IMR-90 (cell line): ENCODE measurements around the gene ZNF524. TPM values are rescaled to one million over a fixed set of nuclear protein-coding genes. Genes with fewer than 3 reads are reported as not detected.

Experiments used
- ATAC-seq: fragments of 200-7000 bp; cut with Tn5 transposase; 2 replicates; pipeline ENCODE4 v1.9.1; 2020; ENCODE audit warnings: low read depth, mild to moderate bottlenecking, moderate library complexity
- BruUV-seq: library from RNA; stranded (reverse); fragments of 400-500 nt; replicated peaks from 2 replicates; lab custom pipeline; 2021; lab: Mats Ljungman, UMichigan
- CTCF ChIA-PET: fragments of 300-600 bp; formaldehyde crosslinking; extraction: SDS; loops from one replicate; lab custom pipeline; 2021; ENCODE audit warnings: antibody characterized with exemption; lab: Yijun Ruan, JAX
- POLR2A ChIA-PET: fragments of 300-600 bp; sonication (Branson Sonifier 250); formaldehyde crosslinking; loops from one replicate; lab custom pipeline; 2022; ENCODE audit warnings: antibody characterized with exemption; ENCODE audit not compliant: unreplicated experiment; lab: Charles Lee
- DNase-seq: peaks from one replicate; pipeline ENCODE4 v3.0.0; 2013
- H2AFZ ChIP-seq: replicated peaks from 2 replicates; pipeline ENCODE3; 2013; ENCODE audit warnings: low read length, mild to moderate bottlenecking; ENCODE audit not compliant: poor library complexity
- H2AK5ac ChIP-seq: 2 replicates; pipeline ENCODE4 v1.6.1; 2013; ENCODE audit warnings: low read depth, low read length, inconsistent platforms
- H2AK9ac ChIP-seq: replicated peaks from 2 replicates; pipeline ENCODE3; 2013; ENCODE audit warnings: mild to moderate bottlenecking, low read depth, low read length, moderate library complexity; ENCODE audit not compliant: poor library complexity
- H2BK120ac ChIP-seq: 2 replicates; pipeline ENCODE4 v1.6.1; 2013; ENCODE audit warnings: low read depth, low read length, inconsistent platforms
- H2BK15ac ChIP-seq: 3 replicates; pipeline ENCODE4 v1.6.1; 2013; ENCODE audit warnings: low read depth, low read length, inconsistent platforms
- H2BK20ac ChIP-seq: 2 replicates; pipeline ENCODE4 v1.6.1; 2013; ENCODE audit warnings: low read depth, mild to moderate bottlenecking, inconsistent platforms, low read length, moderate library complexity
- H2BK5ac ChIP-seq: 2 replicates; pipeline ENCODE4 v1.6.1; 2013; ENCODE audit warnings: mild to moderate bottlenecking, low read depth, low read length, inconsistent platforms; ENCODE audit not compliant: poor library complexity, severe bottlenecking
- H3K14ac ChIP-seq: replicated peaks from 2 replicates; pipeline ENCODE4 v1.6.1; 2013; ENCODE audit warnings: low read depth, low read length, inconsistent platforms
- H3K18ac ChIP-seq: 2 replicates; pipeline ENCODE4 v1.6.1; 2013; ENCODE audit warnings: low read depth, low read length, control low read depth
- H3K23ac ChIP-seq: 2 replicates; pipeline ENCODE4 v1.6.1; 2013; ENCODE audit warnings: low read depth, low read length, inconsistent platforms
- H3K27ac ChIP-seq: 2 replicates; pipeline ENCODE4 v1.5.1; 2013; ENCODE audit warnings: mild to moderate bottlenecking, control low read depth, low read length; ENCODE audit not compliant: insufficient read depth
- H3K27me3 ChIP-seq: 2 replicates; pipeline ENCODE4 v1.6.1; 2013; ENCODE audit warnings: low read length; ENCODE audit not compliant: control insufficient read depth, insufficient read depth
- H3K36me3 ChIP-seq: 2 replicates; pipeline ENCODE4 v1.6.1; 2013; ENCODE audit warnings: low read length, mixed read lengths; ENCODE audit not compliant: control insufficient read depth, insufficient read depth
- H3K4ac ChIP-seq: 2 replicates; pipeline ENCODE4 v1.6.1; 2013; ENCODE audit warnings: low read depth, low read length, inconsistent platforms
- H3K4me1 ChIP-seq: 2 replicates; pipeline ENCODE4 v1.6.1; 2013; ENCODE audit warnings: low read length, mixed read lengths; ENCODE audit not compliant: control insufficient read depth, insufficient read depth
- H3K4me2 ChIP-seq: 2 replicates; pipeline ENCODE4 v1.6.1; 2013; ENCODE audit warnings: low read depth, mild to moderate bottlenecking, control low read depth, low read length, moderate library complexity
- H3K4me3 ChIP-seq: 2 replicates; pipeline ENCODE4 v1.5.1; 2013; ENCODE audit warnings: low read depth, mild to moderate bottlenecking, control low read depth, low read length, moderate library complexity; ENCODE audit not compliant: insufficient read depth
- H3K56ac ChIP-seq: 2 replicates; pipeline ENCODE4 v1.6.1; 2013; ENCODE audit warnings: low read length, inconsistent platforms; ENCODE audit not compliant: insufficient read depth; ENCODE audit errors: extremely low read depth
- H3K79me1 ChIP-seq, 2 experiments: 2 replicates each; pipeline ENCODE4 v1.6.1; 2013; ENCODE audit warnings: low read length in 2 of 2, inconsistent platforms in 1 of 2, low read depth in 1 of 2
- H3K9ac ChIP-seq: 2 replicates; pipeline ENCODE4 v1.6.1; 2013; ENCODE audit warnings: low read depth, low read length, control low read depth
- H3K9me1 ChIP-seq: 2 replicates; pipeline ENCODE4 v1.6.1; 2013; ENCODE audit warnings: low read length, inconsistent platforms; ENCODE audit not compliant: insufficient read depth
- H3K9me3 ChIP-seq: 2 replicates; pipeline ENCODE4 v1.6.1; 2013; ENCODE audit warnings: low read length; ENCODE audit not compliant: control insufficient read depth, insufficient read depth
- H4K20me1 ChIP-seq: 2 replicates; pipeline ENCODE4 v1.6.1; 2013; ENCODE audit warnings: low read length, inconsistent platforms; ENCODE audit not compliant: insufficient read depth
- H4K5ac ChIP-seq: 2 replicates; pipeline ENCODE4 v1.6.1; 2013; ENCODE audit warnings: mild to moderate bottlenecking, low read depth, low read length, control low read depth
- H4K8ac ChIP-seq, 2 experiments: 2 replicates each; pipeline ENCODE4 v1.6.1; 2013; ENCODE audit warnings: low read depth in 2 of 2, low read length in 2 of 2, control low read depth in 1 of 2, inconsistent platforms in 1 of 2
- H4K91ac ChIP-seq: 2 replicates; pipeline ENCODE4 v1.6.1; 2013; ENCODE audit warnings: low read depth, low read length, inconsistent platforms; ENCODE audit not compliant: insufficient read depth
- BHLHE40 ChIP-seq: fragments of 150-350 bp; IDR thresholded peaks from 2 replicates; pipeline ENCODE4 v1.6.1; 2016; ENCODE audit warnings: mild to moderate bottlenecking, low read depth, low read length
- CEBPB ChIP-seq: IDR thresholded peaks from 2 replicates; pipeline ENCODE4 v1.6.1; 2012; ENCODE audit warnings: low read depth, low read length, improper control_type of control experiment
- CHD1 ChIP-seq: IDR thresholded peaks from 2 replicates; pipeline ENCODE4 v1.6.1; 2012; ENCODE audit warnings: low read depth, low read length, improper control_type of control experiment
- CTCF ChIP-seq: conservative IDR thresholded peaks from 2 replicates; pipeline ENCODE4 v1.5.1; 2012; ENCODE audit warnings: mild to moderate bottlenecking, low read depth, low read length, improper control_type of control experiment
- FOS ChIP-seq: fragments of 150-350 bp; IDR thresholded peaks from 2 replicates; pipeline ENCODE4 v1.6.1; 2016; ENCODE audit warnings: low read depth, low read length
- MAFK ChIP-seq: IDR thresholded peaks from 2 replicates; pipeline ENCODE4 v1.6.1; 2012; ENCODE audit warnings: low read depth, low read length, improper control_type of control experiment
- MAZ ChIP-seq: IDR thresholded peaks from 2 replicates; pipeline ENCODE4 v1.6.1; 2012; ENCODE audit warnings: low read depth, mild to moderate bottlenecking, low read length, improper control_type of control experiment, moderate library complexity, borderline replicate concordance
- MXI1 ChIP-seq: IDR thresholded peaks from 2 replicates; pipeline ENCODE4 v1.6.1; 2012; ENCODE audit warnings: low read depth, mild to moderate bottlenecking, low read length, moderate library complexity, borderline replicate concordance
- NFE2L2 ChIP-seq: fragments of 150-350 bp; IDR thresholded peaks from 2 replicates; pipeline ENCODE4 v1.6.1; 2016; ENCODE audit warnings: low read depth, mild to moderate bottlenecking, low read length
- POLR2A ChIP-seq: IDR thresholded peaks from 2 replicates; pipeline ENCODE4 v1.6.1; 2012; ENCODE audit warnings: mild to moderate bottlenecking, low read depth, low read length
- RAD21 ChIP-seq: IDR thresholded peaks from 2 replicates; pipeline ENCODE4 v1.6.1; 2012; ENCODE audit warnings: low read length, improper control_type of control experiment
- RCOR1 ChIP-seq: IDR thresholded peaks from 2 replicates; pipeline ENCODE4 v1.6.1; 2012; ENCODE audit warnings: mild to moderate bottlenecking, low read length, improper control_type of control experiment; ENCODE audit not compliant: insufficient replicate concordance
- RFX5 ChIP-seq: IDR thresholded peaks from 2 replicates; pipeline ENCODE4 v1.8.0; 2012; ENCODE audit warnings: low read depth, mild to moderate bottlenecking, low read length, moderate library complexity
- SMC3 ChIP-seq: fragments of 150-350 bp; IDR thresholded peaks from 2 replicates; pipeline ENCODE4 v1.6.1; 2016; ENCODE audit warnings: low read depth, mild to moderate bottlenecking, antibody characterized with exemption, low read length, moderate library complexity
- USF2 ChIP-seq: fragments of 150-350 bp; IDR thresholded peaks from 2 replicates; pipeline ENCODE4 v1.6.1; 2017; ENCODE audit warnings: mild to moderate bottlenecking, antibody characterized with exemption, low read length, low read depth
- WGBS, 2 experiments: methylation state at CpG; one replicate each; pipeline versions ENCODE4 v1.1.5 to v1.1.7; 2013; ENCODE audit warnings: missing lambda C conversion rate in 2 of 2; ENCODE audit not compliant: insufficient read length in 1 of 2; ENCODE audit errors: extremely low coverage in 2 of 2; 5-methylcytosine and 5-hydroxymethylcytosine counted together
- dilution Hi-C: fragments of 300-500 bp; cut with HindIII; formaldehyde crosslinking; loops from one replicate; pipeline ENCODE4 v1.14.3; 2018; ENCODE audit warnings: low sequenced_read_pairs; ENCODE audit not compliant: unreplicated experiment
- in situ Hi-C: fragments of 300-500 bp; cut with MboI; formaldehyde crosslinking; loops from 3 replicates; pipeline ENCODE4 v1.14.3; 2019; ENCODE audit warnings: low sequenced_read_pairs, inconsistent platforms, mixed read lengths
- intact Hi-C: fragments of 100-400 bp; cut with micrococcal nuclease; formaldehyde crosslinking; loops from 2 replicates; pipeline ENCODE4 v1.10.0; 2022
- polyA plus RNA-seq, 3 experiments: library from polyadenylated mRNA; depleted of rRNA; stranded (reverse); fragments of >200 nt; gene quantifications; 2 replicates each; pipeline ENCODE4 v1.2.3, GENCODE V29; 2012; ENCODE audit warnings: low replicate concordance in 1 of 3
- total RNA-seq: library from RNA; depleted of rRNA; stranded (reverse); fragments of >200 nt; gene quantifications from 2 replicates; pipeline ENCODE4 v1.2.3, GENCODE V29; 2012
- TF ChIP-seq, protein P1 (sequence below): fragments of 150-350 bp; IDR thresholded peaks from 2 replicates; pipeline ENCODE4 v1.6.1; 2016; ENCODE audit warnings: low read depth, mild to moderate bottlenecking, low read length, moderate library complexity, borderline replicate concordance

ZNF524 gene
- total and polyA plus RNA-seq, 2 of the 4 experiments (the other 2 are of a cell fraction) = 2.3 to 6.6 TPM

DNA sequence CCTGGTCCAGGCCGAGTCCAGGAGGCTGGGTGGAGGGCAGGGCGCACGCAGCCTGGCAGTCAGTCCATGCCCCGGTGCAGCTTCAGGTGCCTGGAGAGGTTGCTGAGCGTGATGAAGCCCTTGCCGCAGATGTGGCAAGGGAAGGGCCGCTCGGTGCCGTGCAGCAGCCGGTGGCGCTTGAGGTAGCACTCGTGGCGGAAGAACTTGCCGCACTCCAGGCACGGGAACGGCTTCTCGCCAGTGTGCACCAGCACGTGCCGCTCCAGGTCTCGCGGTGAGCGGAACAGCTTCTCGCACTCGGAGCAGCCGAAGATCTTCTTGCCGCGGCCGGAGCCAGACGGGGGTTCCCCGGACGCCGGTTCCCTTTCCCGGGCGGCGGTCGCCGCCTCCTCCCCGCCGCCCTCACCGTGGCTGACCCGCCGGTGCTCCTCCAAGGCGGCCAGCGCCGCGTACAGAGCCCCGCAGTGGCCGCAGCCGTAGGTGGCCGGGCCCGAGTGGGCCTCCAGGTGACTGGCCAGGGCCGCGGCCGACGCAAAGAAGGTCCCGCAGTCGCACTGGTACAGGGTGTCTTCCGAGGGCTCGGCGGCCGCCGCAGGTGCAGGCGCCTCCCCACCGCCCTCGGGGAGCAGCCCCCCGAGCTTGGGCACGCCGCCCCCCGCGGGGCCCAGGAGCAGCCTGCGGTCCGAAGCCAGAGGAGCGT is 7.5 kb upstream of the ZNF524 start:
- POLR2A ChIA-PET = no interaction called here

More for the DNA sequence above, 7.5 kb upstream of the ZNF524 start:
- Histone ChIP-seq H3K14ac (no peak overlapping the region), H3K27ac (no peak overlapping the region), H3K36me3 (peaks cover 42% of the 10 kb centered on the region), H3K9ac (no peak overlapping the region), H3K79me1 (peaks cover 0 to 8% of the 10 kb centered on the region in 2 experiments; a peak in 1 of 4 replicates), H3K18ac (no peak overlapping the region), H3K9me3 (no peaks in the 10 kb centered on the region), H3K23ac (no peak overlapping the region), H3K9me1 (no peaks in the 10 kb centered on the region; the same call in 1 of the 2 replicates), H2BK20ac (no peak overlapping the region), H4K91ac (no peak overlapping the region), H3K4me1 (no peaks in the 10 kb centered on the region), H3K4ac (no peak overlapping the region), H3K27me3 (no peaks in the 10 kb centered on the region), H4K8ac (no peak overlapping the region), H2BK5ac (no peak overlapping the region), H3K4me3 (no peak overlapping the region), H3K4me2 (no peak overlapping the region), H2AFZ (no peak overlapping the region), H2BK15ac (no peak overlapping the region), H4K5ac (no peak overlapping the region), H3K56ac (no peak overlapping the region), H2AK5ac (no peak overlapping the region), H2AK9ac (no peak overlapping the region), H4K20me1 (no peaks in the 10 kb centered on the region), H2BK120ac (no peak overlapping the region)
- intact Hi-C loops (no loop called here), dilution Hi-C loops (no loop called here), in situ Hi-C loops (no loop called here)
- CTCF ChIA-PET = no interaction called here
- ATAC-seq (no peak), DNase-seq (no peak)
- no peak for TF ChIP-seq RFX5
- no peak for TF ChIP-seq RAD21
- TF ChIP-seq CEBPB = no peak
- TF ChIP-seq, protein P1, sequence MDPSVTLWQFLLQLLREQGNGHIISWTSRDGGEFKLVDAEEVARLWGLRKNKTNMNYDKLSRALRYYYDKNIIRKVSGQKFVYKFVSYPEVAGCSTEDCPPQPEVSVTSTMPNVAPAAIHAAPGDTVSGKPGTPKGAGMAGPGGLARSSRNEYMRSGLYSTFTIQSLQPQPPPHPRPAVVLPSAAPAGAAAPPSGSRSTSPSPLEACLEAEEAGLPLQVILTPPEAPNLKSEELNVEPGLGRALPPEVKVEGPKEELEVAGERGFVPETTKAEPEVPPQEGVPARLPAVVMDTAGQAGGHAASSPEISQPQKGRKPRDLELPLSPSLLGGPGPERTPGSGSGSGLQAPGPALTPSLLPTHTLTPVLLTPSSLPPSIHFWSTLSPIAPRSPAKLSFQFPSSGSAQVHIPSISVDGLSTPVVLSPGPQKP = no peak
- TF ChIP-seq FOS = no peak
- TF ChIP-seq MAFK = no peak
- TF ChIP-seq USF2 = no peak
- TF ChIP-seq SMC3 = no peak
- TF ChIP-seq MXI1 = no peak
- no peak for TF ChIP-seq MAZ
- TF ChIP-seq RCOR1 = no peak
- TF ChIP-seq POLR2A = no peak
- TF ChIP-seq CHD1 = no peak
- no peak for TF ChIP-seq CTCF
- TF ChIP-seq NFE2L2 = no peak
- TF ChIP-seq BHLHE40 = no peak
- WGBS, 2 experiments = 91% methylated on average over 46 of the region's 73 CpGs; no CpG with 5 or more reads in 1 of the 2 experiments
- BruUV-seq = no TSS peak
